ENCODE data around the gene CRELD2.

GRCh38 chr22:49962751-49963646 lies 44.6 kb downstream of the CRELD2 start:
- no peak for TF ChIP-seq EZH2 (IDR thresholded peaks at IDR 0.05; ENCODE audit: low read depth, low read length, severe bottlenecking)
- TF ChIP-seq SIX5 (IDR thresholded peaks at IDR 0.05; ENCODE audit: low read depth, low read length), result no peak
- TF ChIP-seq CTCF (IDR thresholded peaks at IDR 0.05; ENCODE audit: control extremely low read depth in 1 of 3, insufficient read depth in 1 of 3, low read depth in 1 of 3, low read length in 3 of 3), result no peak
- no peak for TF ChIP-seq ATF2 (IDR thresholded peaks at IDR 0.05; ENCODE audit: low read length)
- TF ChIP-seq POLR2AphosphoS5 (IDR thresholded peaks at IDR 0.05; ENCODE audit: low read depth, low read length), result no peak
- TF ChIP-seq CEBPB (IDR thresholded peaks at IDR 0.05; ENCODE audit: low read depth, low read length), result no peak
- TF ChIP-seq GTF2F1 (IDR thresholded peaks at IDR 0.05; ENCODE audit: borderline replicate concordance, low read depth, low read length), result no peak
- no peak for TF ChIP-seq ATF3 (IDR thresholded peaks at IDR 0.05; ENCODE audit: insufficient read depth, low read depth, low read length)
- no peak for TF ChIP-seq EGR1 (IDR thresholded peaks at IDR 0.05; ENCODE audit: borderline replicate concordance, low read depth, low read length)
- TF ChIP-seq POLR2A (IDR thresholded peaks at IDR 0.05; ENCODE audit: control extremely low read depth in 1 of 2, low read depth in 2 of 2, low read length in 2 of 2), result 0 out of 3 replicates have a peak, but pooled peaks of 1 of the 2 experiments have one; percentile 14
- no peak for TF ChIP-seq EP300 (IDR thresholded peaks at IDR 0.05; ENCODE audit: borderline replicate concordance in 1 of 2, low read depth in 2 of 2, low read length in 2 of 2)
